ENCODE data around the gene GRAP2. TPM values are rescaled to one million over a fixed set of nuclear protein-coding genes. Genes with fewer than 3 reads are reported as not detected.

GRAP2 gene
- total RNA-seq, 1 donor from 2014 or later = not detected

DNA sequence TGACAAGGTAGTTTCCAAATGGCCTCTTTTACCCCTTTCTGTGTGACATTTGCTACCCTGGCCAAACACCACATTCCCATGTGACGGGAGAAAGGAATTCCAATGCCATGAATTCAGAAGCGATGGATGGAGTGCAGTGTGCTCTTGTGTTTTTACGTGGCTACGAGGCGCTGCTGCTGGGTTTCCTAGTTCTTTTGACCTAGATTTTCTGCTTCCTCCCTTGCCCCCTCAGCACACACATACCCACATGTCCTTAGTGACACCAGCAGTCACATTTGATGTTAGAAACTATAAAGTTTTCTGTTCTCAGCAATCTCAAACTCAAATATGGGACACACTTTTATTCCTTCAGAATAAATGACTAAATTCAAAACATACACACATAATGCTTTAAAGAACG, 51.5 kb downstream of the GRAP2 start:
- DNase-seq (ENCODE audit: low read depth) = no peak

DNA sequence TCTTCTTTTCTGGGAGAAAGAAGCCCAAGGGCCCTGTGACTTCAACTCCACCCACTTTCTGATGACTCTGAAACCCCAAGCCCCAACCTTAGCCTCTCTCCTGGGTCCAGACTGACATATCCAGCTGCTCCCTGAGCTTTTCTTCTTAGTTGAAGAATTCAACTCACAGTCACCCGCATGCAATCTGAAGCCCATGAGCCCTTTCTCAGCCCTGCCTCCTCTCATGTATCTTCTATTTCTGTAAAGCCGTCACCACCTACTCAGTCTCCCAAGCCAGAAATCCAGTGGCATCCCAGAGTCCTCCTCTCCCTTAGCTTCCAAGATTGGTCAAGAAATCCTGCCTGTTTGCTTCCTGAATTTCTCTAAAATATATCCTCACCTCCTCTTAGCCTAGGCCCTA, 52.2 kb downstream of the GRAP2 start:
- no peak for DNase-seq (ENCODE audit: low read depth)
- no peak overlapping the region for H3K4me3 ChIP-seq (ENCODE audit: low read depth, low read length)
- TF ChIP-seq, protein P1, sequence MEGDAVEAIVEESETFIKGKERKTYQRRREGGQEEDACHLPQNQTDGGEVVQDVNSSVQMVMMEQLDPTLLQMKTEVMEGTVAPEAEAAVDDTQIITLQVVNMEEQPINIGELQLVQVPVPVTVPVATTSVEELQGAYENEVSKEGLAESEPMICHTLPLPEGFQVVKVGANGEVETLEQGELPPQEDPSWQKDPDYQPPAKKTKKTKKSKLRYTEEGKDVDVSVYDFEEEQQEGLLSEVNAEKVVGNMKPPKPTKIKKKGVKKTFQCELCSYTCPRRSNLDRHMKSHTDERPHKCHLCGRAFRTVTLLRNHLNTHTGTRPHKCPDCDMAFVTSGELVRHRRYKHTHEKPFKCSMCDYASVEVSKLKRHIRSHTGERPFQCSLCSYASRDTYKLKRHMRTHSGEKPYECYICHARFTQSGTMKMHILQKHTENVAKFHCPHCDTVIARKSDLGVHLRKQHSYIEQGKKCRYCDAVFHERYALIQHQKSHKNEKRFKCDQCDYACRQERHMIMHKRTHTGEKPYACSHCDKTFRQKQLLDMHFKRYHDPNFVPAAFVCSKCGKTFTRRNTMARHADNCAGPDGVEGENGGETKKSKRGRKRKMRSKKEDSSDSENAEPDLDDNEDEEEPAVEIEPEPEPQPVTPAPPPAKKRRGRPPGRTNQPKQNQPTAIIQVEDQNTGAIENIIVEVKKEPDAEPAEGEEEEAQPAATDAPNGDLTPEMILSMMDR (conservative IDR thresholded peaks at IDR 0.05; ENCODE audit: low read depth, low read length) = no peak

More for the DNA sequence above, 51.5 kb downstream of the GRAP2 start:
- TF ChIP-seq, protein P1 (conservative IDR thresholded peaks at IDR 0.05; ENCODE audit: low read depth, low read length) = no peak
- no peak overlapping the region for H3K4me3 ChIP-seq (ENCODE audit: low read depth, low read length)

DNA sequence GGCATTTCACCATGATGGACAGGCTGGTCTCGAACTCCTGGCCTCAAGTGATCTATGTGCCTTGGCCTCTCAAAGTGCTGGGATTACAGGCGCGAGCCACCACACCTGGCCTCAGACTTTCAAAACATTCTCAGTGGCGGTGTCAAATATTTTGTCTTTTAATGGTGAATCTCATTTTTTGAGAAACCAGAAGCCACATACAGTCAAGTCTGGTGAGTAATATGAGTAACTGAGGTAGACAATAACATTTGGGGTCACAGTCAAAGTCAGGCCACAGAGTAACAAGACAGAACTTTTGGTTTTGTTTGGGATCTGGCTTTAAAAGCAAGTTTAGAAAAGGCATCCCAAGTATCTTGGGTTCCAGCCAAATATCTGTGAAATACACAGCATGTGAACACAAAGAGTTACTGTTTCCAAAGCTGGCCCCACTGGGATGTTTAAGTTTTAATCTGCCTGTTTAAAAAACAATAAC, 53.7 kb downstream of the GRAP2 start:
- H3K4me3 ChIP-seq (ENCODE audit: low read depth, low read length) = no peak overlapping the region
- DNase-seq (ENCODE audit: low read depth) = no peak
- TF ChIP-seq, protein P1 (conservative IDR thresholded peaks at IDR 0.05; ENCODE audit: low read depth, low read length) = no peak

- TF ChIP-seq, protein P1 (conservative IDR thresholded peaks at IDR 0.05; ENCODE audit: low read depth, low read length) = no peak
These were observed 54.8 kb downstream of the GRAP2 start for GRCh38 chr22:39955675-39956074.

GRCh38 chr22:39956932-39957664, 56.2 kb downstream of the GRAP2 start:
- H3K4me3 ChIP-seq (ENCODE audit: low read depth, low read length) = no peak overlapping the region
- DNase-seq (ENCODE audit: low read depth) = no peak
- TF ChIP-seq, protein P1 (conservative IDR thresholded peaks at IDR 0.05; ENCODE audit: low read depth, low read length) = no peak

More at GRCh38 chr22:39955675-39956074, 54.8 kb downstream of the GRAP2 start:
- no peak for DNase-seq (ENCODE audit: low read depth)
- H3K4me3 ChIP-seq (ENCODE audit: low read depth, low read length) = no peak overlapping the region

DNA sequence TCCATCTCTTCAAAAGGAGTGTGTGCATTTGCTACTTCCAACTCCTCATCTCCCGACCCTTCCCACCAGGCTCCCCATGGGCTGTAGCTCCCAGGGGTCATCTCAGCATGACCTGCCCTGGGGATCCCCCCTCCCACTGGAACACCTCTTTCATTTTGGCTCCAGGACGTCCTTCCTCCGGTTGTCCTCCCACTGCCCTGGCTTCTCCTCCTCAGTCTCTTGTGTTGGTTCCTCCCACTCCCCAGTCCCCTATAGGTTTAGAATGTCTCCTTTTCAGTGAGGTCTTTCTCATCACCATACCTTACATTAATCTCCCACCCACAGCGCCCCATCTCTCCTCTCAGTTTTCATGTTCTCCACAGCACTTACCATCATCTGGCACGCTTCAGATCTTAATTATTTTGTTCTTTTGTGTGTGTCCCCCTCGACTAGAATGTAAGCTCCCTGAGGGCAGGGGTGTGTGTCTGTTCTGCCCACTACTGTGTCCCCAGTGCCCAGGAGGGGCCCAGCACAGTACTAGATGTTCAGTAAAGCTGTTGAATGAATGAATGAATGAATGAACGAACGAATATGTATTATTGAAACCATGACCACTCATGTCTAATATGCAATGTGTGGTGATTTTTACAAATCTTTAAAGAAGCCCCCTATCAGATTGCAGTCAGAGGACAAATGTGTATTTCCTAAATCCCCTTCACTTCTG, 57.3 kb downstream of the GRAP2 start:
- no peak for DNase-seq (ENCODE audit: low read depth)
- TF ChIP-seq, protein P1 (conservative IDR thresholded peaks at IDR 0.05; ENCODE audit: low read depth, low read length) = no peak
- H3K4me3 ChIP-seq (ENCODE audit: low read depth, low read length) = no peak overlapping the region
